BJ (cell line): ENCODE results near the gene PMVK. TPM values are rescaled to one million over a fixed set of nuclear protein-coding genes. Genes with fewer than 3 reads are reported as not detected.

Source experiments
- CTCF ChIA-PET: fragments of 350-600 bp; formaldehyde crosslinking; extraction: SDS; loops from one replicate; lab custom pipeline; 2021; ENCODE audit warnings: antibody characterized with exemption, inconsistent platforms; lab: Yijun Ruan, JAX
- POLR2A ChIA-PET: fragments of 300-600 bp; sonication (Branson Sonifier 250); formaldehyde crosslinking; extraction: SDS; loops from one replicate; lab custom pipeline; 2021; ENCODE audit warnings: antibody characterized with exemption; lab: Charles Lee
- DNase-seq: peaks from one replicate; pipeline ENCODE4 v3.0.0-alpha.2; 2011; ENCODE audit warnings: low read depth
- H3K27me3 ChIP-seq: 2 replicates; pipeline ENCODE4 v1.6.0; 2011; ENCODE audit warnings: low read length; ENCODE audit not compliant: control insufficient read depth, insufficient read depth
- H3K36me3 ChIP-seq: 2 replicates; pipeline ENCODE4 v1.5.1; 2011; ENCODE audit warnings: low read length; ENCODE audit not compliant: control insufficient read depth, insufficient read depth
- H3K4me3 ChIP-seq: 2 replicates; pipeline ENCODE4 v1.5.1; 2011; ENCODE audit warnings: low read depth, mild to moderate bottlenecking, control low read depth, low read length
- polyA plus RNA-seq: library from polyadenylated mRNA; depleted of rRNA; stranded (reverse); fragments of >200 nt; gene quantifications from 2 replicates; pipeline ENCODE4 v1.2.3, GENCODE V29; 2011
- TF ChIP-seq, protein P1 (sequence below): IDR thresholded peaks from 2 replicates; pipeline ENCODE4 v1.5.1; 2011; ENCODE audit warnings: low read depth, mild to moderate bottlenecking, control low read depth, inconsistent platforms, low read length, moderate library complexity; ENCODE audit not compliant: insufficient read depth

Gene PMVK
- polyA plus RNA-seq, 1 experiment, result 38.4 TPM

DNA sequence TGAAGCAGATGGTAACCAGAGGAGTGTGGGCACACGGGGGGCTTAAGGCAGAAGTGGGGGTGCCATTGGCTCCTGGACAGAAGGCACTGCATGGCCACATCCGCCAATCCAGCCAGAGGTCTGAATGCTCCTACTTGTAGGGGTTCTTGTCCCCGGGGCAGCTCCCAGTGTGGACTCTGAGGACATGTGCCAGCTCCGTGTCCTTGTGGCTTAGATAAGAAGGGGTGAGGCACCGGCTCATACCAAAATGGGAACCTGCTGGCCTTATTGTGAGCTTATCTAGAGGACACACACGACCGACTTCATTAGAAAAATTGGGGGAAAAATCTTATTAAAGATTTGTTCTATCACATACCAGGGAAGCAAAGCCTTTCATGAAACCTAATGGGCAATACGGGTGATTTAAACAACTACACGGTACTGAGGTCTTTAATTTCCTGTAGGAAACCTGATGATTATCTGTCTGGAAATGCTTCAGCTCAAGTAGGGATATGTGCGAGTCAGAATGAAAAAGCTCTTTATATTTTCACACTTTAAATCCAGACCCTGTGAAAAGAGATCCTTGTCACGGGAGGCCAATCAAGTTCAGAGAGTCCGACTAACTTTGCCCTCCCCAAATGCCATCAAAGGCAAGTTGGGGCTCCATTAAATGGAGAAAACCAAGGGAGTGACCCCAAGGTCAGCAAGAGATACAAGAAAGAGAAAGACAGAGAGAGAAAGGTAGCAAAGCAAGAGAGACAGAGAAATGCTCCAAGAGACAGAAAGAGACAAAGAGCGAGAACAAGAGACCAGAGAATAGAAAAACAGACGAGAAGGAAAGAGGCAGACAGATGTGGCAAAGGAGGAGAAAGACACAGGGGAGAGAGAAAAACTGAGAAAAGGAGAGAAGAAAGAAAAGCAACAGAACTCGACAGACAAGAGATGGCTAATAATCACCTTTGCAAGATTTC, 52.3 kb downstream of the PMVK start:
- Histone ChIP-seq H3K36me3 (no peaks in the 10 kb centered on the region), H3K4me3 (no peak overlapping the region), H3K27me3 (peaks cover 11% of the 10 kb centered on the region)
- ChIA-PET POLR2A (no interaction called here), CTCF (no interaction called here)
- no peak for DNase-seq
- TF ChIP-seq, protein P1, sequence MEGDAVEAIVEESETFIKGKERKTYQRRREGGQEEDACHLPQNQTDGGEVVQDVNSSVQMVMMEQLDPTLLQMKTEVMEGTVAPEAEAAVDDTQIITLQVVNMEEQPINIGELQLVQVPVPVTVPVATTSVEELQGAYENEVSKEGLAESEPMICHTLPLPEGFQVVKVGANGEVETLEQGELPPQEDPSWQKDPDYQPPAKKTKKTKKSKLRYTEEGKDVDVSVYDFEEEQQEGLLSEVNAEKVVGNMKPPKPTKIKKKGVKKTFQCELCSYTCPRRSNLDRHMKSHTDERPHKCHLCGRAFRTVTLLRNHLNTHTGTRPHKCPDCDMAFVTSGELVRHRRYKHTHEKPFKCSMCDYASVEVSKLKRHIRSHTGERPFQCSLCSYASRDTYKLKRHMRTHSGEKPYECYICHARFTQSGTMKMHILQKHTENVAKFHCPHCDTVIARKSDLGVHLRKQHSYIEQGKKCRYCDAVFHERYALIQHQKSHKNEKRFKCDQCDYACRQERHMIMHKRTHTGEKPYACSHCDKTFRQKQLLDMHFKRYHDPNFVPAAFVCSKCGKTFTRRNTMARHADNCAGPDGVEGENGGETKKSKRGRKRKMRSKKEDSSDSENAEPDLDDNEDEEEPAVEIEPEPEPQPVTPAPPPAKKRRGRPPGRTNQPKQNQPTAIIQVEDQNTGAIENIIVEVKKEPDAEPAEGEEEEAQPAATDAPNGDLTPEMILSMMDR, result no peak

DNA sequence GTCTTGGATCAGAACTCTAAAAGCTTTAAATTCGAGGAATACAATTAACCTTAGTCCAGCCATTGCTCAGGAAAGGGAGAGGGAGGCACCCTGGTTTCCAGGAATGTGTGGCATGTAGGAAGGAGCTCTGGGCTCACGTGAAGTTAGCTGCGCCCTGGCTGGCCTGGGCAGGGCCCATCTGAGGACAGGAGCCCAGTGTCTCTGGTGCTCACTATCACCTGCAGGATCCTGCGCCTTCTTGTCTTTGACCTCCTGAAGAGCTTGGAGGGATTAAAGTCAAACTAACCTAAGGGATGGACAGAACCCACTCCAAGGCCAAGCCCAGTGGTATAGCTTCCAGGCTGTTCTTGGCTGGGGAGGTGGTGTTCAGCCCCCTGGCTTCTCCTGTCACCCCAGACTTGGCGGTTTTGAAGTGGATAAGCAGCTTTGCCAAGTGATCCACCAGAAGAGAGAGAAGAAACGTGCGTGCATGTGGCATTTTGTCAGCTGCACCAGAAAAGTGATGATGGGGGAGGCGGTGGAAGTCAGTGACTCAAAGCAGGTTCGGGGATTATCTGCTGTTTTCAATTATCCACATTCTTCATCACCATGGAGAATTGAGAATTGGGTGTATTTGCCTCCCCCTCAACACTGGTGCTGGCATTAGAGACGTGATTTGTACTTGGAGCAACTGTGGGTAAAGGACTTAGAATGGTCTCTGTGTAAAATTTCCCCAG, 54.5 kb downstream of the PMVK start:
- ChIA-PET CTCF (interaction anchor here (0.9 to 2.8 kb wide), 6 partner anchors 9 to 402 kb away, joined by 3 to 18 read pairs (median 8); no protein-coding TSS in a partner anchor), POLR2A (no interaction called here)
- no peaks in the 10 kb centered on the region for H3K36me3 ChIP-seq
- peaks cover 9% of the 10 kb centered on the region for H3K27me3 ChIP-seq
- TF ChIP-seq, protein P1, result no peak
- no peak overlapping the region for H3K4me3 ChIP-seq
- DNase-seq, result no peak

DNA sequence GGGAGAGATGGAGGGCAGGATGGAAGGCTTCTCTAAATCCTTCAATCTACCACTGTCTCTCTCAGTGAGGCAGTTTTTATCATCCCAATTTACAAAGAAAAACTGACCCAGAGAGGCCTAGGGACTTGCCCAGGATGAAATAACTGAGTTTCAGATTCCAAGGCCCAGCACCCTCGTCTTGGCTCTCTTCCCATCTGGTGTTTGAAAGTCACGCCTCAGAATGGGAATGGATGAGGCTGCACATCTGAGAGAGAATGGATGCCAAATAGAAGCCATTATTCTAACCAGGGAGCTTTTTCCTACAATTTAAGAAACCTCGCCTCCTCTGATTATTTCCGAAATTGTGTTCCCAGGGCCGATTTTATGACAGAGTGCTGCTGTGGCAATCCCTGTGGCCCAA, 55.8 kb downstream of the PMVK start:
- no peaks in the 10 kb centered on the region for H3K36me3 ChIP-seq
- peaks cover 9% of the 10 kb centered on the region for H3K27me3 ChIP-seq
- CTCF ChIA-PET, result interaction anchor here (0.6 to 2.8 kb wide), 7 partner anchors 13 to 401 kb away, joined by 3 to 18 read pairs (median 8); no protein-coding TSS in a partner anchor
- no peak for DNase-seq
- POLR2A ChIA-PET, result no interaction called here
- TF ChIP-seq, protein P1, result no peak
- no peak overlapping the region for H3K4me3 ChIP-seq

DNA sequence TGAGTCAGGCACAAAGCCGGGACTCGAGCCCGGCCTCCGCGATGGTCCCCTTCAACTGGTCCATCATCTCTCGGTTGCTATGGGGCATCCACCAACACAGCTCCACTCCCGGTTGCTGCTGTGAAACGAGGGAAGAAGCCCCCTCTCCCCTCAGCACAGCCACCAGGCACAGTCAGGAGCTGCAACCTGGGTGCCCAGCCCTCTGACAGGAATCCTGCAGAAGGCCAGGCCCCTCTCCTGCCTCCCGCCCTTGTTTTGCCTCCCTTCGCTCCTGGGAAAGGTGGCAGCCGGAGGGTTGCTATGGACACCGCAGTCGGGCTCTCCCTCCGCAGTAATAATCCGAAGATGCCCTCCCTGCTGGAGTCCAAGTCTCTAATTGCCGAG, 57.5 kb downstream of the PMVK start:
- ChIA-PET POLR2A (no interaction called here), CTCF (interaction anchor here (0.7 to 5.8 kb wide), 25 partner anchors 9 to 399 kb away, joined by 3 to 36 read pairs (median 4); partner anchors contain the start of genes KCNN3 and PMVK)
- no peak for DNase-seq
- H3K36me3 ChIP-seq, result no peaks in the 10 kb centered on the region
- no peak overlapping the region for H3K4me3 ChIP-seq
- peaks cover 7% of the 10 kb centered on the region for H3K27me3 ChIP-seq
- TF ChIP-seq, protein P1, result no peak
